ENCODE data around the gene ERI3. TPM values are rescaled to one million over a fixed set of nuclear protein-coding genes. Genes with fewer than 3 reads are reported as not detected.

The ERI3 gene
- total and polyA plus RNA-seq, 2 of the 13 experiments (the other 11 are each of a cell fraction or from before 2014, with no cell fraction given) = 35.6 to 35.9 TPM

DNA sequence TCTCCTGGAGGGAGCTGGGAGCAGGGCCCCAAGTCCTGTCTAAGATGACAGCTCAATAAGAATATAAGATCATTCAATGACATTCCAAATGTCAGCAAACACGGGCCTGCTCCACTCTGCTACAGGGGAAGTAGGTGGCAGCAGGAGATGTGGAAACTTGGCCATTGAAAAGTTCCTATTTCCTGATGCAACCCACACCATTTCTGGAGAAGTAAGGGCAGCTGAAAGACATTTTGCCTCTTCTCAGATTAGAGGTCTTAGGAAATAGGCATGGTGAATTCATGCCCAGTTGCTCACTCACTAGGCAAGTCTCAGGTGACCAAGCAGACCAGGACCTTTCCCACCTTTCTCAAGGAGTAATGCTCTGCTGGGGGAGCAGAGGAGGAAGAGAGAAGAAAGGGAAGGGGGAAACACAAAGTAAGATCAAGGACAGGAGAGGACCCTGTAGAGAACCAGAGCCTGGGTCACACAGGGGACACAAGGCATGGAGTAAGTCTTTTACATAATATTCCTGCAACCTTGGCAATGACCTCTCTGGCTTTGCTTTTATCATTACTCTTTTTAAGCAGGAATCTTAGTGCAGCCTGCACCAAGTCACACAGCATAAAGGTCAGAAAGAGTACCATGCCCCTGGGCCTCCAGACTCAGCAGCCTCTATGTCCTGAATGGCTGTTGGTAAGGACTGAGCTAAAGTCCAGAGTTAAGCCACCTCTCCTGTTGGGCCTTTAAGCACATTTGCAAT, 72.9 kb downstream of the ERI3 start (continued):
- TF ChIP-seq HNF4A (CRISPR knock-in tag; IDR thresholded peaks at IDR 0.05) (peak; percentile 84), ZNF670 (CRISPR knock-in tag; IDR thresholded peaks at IDR 0.05; ENCODE audit: borderline replicate concordance) (no peak), RXRB (CRISPR knock-in tag; IDR thresholded peaks at IDR 0.05; ENCODE audit: borderline replicate concordance) (peak; percentile 80), ZNF616 (CRISPR knock-in tag; IDR thresholded peaks at IDR 0.05; ENCODE audit: low read depth) (no peak), ZNF83 (CRISPR knock-in tag; IDR thresholded peaks at IDR 0.05; ENCODE audit: borderline replicate concordance) (no peak), ZBTB39 (CRISPR knock-in tag; IDR thresholded peaks at IDR 0.05) (peak; percentile 91), CREB1 (IDR thresholded peaks at IDR 0.05) (no peak), CREB1 (CRISPR knock-in tag; IDR thresholded peaks at IDR 0.05) (peak; percentile 27; the same call in 1 of the 2 replicates), TAF1 (CRISPR knock-in tag; IDR thresholded peaks at IDR 0.05) (no peak), MTA1 (CRISPR knock-in tag; IDR thresholded peaks at IDR 0.05; ENCODE audit: borderline replicate concordance) (no peak), TEAD3 (CRISPR knock-in tag; optimal IDR thresholded peaks at IDR 0.05; ENCODE audit: borderline replicate concordance) (no peak), SKIL (CRISPR knock-in tag; IDR thresholded peaks at IDR 0.05; ENCODE audit: borderline replicate concordance) (peak; percentile 72), ZNF333 (CRISPR knock-in tag; IDR thresholded peaks at IDR 0.05; ENCODE audit: borderline replicate concordance) (no peak), THRA (CRISPR knock-in tag; IDR thresholded peaks at IDR 0.05; ENCODE audit: borderline replicate concordance) (peak; percentile 65; the same call in 1 of the 2 replicates), ZBTB25 (CRISPR knock-in tag; IDR thresholded peaks at IDR 0.05) (no peak), HCFC1 (IDR thresholded peaks at IDR 0.05; ENCODE audit: low read depth, low read length) (no peak), TBL1XR1 (IDR thresholded peaks at IDR 0.05; ENCODE audit: borderline replicate concordance, low read length, partially characterized antibody) (peak; percentile 79), GATAD2A (CRISPR knock-in tag; IDR thresholded peaks at IDR 0.05) (peak; percentile 24; the same call in 1 of the 2 replicates), ZNF547 (CRISPR knock-in tag; IDR thresholded peaks at IDR 0.05) (no peak), NFYB (CRISPR knock-in tag; IDR thresholded peaks at IDR 0.05) (no peak)
- TF ChIP-seq, protein P1, sequence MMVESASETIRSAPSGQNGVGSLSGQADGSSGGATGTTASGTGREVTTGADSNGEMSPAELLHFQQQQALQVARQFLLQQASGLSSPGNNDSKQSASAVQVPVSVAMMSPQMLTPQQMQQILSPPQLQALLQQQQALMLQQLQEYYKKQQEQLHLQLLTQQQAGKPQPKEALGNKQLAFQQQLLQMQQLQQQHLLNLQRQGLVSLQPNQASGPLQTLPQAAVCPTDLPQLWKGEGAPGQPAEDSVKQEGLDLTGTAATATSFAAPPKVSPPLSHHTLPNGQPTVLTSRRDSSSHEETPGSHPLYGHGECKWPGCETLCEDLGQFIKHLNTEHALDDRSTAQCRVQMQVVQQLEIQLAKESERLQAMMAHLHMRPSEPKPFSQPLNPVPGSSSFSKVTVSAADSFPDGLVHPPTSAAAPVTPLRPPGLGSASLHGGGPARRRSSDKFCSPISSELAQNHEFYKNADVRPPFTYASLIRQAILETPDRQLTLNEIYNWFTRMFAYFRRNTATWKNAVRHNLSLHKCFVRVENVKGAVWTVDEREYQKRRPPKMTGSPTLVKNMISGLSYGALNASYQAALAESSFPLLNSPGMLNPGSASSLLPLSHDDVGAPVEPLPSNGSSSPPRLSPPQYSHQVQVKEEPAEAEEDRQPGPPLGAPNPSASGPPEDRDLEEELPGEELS (CRISPR knock-in tag; IDR thresholded peaks at IDR 0.05) = no peak
